GM18873 (cell line): ENCODE data around the gene AHI1.
A peak's percentile ranks its signal among the peaks of the same experiment; 100 is the strongest.

Experiments used
- ATAC-seq: cut with Tn5 transposase; IDR thresholded peaks from one replicate; pipeline ENCODE4 v1.9.1; 2021; ENCODE audit warnings: mild to moderate bottlenecking, moderate library complexity, moderate number of reproducible peaks; ENCODE audit not compliant: unreplicated experiment, low FRiP score

The AHI1 gene

DNA sequence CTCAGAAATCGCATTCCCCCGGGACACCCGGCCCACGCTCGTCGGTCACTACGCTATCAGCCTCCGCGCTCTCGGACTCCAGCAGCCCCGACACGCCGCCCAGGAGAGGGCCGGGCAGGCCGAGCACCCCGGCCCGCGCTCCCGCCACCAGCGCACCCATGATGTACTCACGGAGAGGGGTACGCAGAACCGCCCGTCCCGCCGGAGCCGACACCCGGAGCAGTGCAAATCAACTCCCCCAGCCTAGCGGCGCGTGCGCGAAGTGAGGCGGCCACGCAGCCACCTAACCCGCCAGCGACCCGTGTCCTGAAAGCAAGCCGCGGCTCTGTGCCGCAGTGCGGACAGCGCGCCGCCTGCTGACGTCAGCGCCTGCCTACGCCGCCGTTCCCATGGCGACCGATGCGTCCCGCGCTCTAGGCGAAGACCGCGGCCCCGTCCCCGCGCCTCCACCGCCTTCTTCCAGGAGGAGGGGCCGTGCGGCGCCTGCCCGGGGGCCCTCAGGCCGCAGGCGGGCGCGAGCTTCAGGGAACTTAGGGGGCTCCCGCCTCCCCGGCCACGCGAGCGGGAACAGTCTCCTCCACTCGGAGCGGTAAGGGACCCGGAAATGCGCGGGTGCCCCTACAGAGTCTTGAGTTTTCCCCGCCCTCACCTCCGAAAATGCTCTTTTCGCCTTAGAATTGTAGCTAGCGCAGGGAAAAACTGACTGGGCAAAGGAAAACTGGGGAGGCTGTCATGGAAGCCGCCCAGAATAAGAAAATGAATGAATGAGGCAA is at the start of gene AHI1:
Gene AHI1, minus strand, starts transcription at position 329 of the 773 bp plus-strand sequence. CDS start 5,503 bp downstream, outside the sequence.
- peak; percentile 91 for ATAC-seq

DNA sequence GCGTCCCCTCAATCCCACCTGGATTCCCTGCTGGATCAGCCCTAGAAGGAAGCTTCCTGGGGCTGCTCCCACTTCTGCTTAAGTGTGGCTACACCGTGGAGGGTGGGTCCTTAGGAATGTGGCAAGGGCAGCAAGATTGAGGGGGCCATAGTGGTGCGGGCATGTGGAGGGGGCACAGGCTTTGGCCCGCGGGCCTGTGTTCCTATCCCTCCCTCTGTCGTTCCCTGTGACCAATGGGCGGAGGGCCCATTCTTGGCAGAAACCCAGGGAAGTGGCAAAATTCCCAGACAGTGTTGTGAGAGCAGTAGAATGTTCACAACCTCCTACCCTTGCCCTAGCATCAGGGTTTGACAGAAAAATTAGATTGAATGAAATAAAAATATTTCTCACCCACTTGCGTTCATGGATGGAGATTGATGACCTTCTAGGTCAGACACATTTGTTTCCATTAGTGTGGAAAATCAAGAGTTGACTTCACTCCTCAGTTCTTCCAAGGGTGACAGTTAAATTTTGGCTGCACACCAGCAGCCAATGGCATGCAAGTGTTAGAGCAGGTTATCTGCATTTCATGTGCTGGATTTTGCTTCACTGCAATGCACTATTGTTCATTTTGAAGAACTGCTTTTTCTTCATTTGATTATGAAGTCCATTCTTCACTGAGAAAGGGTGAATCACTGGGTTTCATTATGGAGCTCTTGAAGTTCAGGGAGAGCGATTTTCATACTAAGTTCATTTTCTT is 49.3 kb upstream of the AHI1 start:
- no peak for ATAC-seq

DNA sequence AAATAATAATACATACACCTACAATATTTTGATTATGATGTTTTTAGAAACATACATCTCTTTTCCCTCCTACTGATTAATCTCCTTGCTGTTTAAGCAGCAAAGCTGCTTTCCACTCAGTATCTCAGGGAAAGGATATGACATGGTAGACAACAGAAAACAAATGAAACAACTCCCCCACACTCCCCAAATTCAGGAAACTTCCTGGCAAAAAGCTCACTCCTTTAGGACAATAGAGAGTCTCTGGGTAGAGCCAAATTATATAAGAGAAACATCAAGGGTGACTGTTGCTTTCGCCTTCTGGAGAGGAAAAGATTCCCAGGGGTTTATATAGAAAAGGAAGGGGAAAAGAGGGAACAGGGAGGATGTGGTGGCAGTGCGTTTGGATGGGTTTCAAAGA is 48.7 kb upstream of the AHI1 start:
- ATAC-seq = no peak

DNA sequence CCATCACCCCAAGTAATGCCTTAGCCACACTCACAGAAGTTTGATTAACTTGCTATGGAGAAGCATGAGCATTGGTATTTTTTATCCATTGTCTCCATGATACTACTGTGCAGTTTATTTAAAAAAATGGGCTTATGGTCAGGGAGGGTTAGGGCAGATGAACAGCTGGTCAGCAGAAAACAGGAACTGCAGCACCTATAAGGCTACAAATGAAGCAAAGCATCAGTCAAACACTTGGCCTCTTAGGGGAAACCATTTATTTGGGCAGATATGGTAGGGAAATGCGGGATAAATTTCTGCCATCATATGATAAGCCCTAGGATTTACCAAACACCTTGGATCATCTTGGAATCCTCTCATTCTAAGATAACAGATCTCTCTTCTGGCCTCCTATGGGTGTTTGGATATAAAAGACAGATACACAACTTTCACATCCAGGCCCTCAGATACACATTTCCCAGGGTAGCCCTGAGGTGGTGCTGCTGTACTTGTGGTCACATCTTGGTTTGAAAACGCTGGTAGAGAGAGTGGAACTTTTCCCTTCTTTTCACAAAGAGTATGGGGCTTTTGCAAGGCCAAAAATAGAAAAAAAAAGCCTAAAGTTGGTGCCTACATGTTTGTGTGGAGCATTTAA is 42.8 kb upstream of the AHI1 start:
- no peak for ATAC-seq

DNA sequence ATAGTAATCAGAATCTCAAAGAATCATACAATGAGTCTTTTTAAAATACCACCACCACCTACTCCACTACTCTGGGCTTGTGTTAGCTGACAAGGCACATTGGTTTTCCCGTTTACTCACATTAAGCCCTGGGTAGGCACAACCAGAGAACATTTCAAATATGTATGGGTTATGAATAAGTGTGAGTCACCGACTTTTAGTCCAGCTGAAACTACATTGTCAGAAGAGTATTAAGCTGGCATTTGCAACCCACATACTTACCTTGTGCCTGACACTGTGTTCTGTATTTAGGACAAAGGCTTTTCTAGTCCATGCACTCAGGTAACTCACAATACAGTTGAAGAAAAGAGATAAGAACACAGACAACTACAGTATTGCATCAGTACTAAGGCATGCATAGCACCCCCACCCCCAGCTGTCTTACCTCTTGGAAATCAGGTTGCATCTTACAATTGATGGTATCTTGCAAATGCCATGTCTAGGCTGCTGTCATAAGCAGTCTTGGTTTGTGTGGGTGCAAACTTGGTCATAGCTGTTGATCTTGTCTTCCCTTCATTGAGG is 40.3 kb upstream of the AHI1 start:
- no peak for ATAC-seq

DNA sequence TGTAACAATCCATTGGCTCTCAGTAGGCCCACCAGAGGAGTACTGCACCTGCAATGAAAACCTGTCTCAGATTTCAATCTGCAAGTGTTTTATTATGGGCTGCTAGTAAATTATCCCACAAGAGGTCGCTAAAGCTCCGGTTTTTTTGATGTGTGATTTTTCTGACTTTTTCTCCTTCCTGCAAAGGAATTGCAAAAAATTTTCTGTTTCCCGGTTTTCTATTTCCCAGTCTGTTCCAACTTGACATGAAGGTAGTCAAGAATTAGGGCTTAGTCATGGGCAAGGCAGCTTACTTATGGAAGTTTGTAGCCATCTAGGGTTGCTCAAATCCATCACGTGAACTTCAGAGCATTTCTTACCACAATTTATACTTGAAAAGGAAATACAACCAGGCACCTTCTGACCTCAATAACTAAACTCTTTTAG is 38.5 kb upstream of the AHI1 start:
- no peak for ATAC-seq

DNA sequence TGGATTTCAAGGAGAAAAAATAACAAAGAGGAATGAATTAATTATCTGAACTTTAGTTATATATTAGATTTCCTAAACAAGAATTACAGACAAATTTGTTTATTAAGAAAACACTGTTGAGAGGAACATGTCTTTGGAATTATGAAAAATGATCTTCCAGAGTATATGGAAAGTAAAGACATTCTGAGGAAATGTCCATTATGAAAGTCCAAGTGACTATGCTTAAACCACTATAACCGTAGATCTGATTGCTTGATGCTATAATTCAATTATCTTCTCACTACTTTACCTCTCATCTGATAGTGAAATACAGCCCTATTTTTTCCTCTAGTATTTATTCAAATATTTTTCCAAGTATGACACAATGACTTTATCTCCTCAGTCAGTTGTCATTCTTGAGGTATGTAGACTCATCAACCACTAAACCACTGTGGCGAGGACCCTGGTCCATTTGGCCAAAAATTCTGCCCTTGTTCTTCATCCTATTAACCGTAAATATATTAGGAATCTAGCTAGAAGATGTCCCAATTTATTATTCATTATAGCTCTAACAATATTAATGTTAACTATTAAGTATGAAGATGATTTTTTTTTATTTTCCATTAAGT is 37.3 kb upstream of the AHI1 start:
- no peak for ATAC-seq

DNA sequence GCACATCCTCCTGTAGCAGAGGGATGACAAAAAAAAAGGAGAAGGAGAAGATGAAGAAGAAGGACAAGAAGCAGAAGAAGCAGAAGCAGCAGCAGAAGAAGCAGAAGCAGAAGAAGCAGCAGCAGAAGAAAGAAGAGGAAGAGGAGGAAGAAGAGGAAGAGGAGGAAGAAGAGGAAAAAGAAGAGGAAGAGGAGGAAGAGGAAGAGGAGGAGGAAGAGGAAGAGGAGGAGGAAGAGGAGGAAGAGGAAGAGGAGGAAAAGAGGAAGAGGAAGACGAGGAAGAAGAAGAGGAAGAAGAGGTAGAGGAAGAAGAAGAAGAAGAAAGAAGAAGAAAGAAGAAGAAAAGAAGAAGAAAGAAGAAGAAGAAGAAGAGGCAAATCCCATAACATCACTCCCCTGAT is 35.0 kb upstream of the AHI1 start:
- no peak for ATAC-seq

DNA sequence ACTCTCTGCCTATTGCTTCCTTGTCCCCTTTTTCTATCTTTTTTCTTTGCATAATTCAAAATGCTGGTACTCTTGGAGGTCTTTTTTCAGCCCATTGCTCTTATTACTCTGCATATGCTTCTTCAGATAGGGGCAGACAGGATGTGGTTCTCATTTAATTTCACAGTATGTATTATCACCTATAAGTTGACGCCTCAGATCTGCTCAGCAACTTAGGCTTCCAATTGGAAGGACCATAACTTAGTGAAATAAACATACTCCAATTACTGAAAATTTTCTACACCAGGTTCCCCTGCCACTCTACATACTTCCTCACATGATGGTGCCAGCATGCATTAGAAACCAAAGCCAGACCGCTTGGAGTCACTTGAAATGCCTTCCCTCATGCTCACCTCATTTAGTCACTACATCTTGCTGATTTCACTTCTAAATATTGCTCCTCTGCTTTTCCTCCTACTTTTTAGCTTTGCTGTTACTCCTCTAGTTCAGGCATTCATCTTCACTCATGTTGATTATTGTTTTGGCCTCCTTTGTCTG is 34.5 kb upstream of the AHI1 start:
- no peak for ATAC-seq

DNA sequence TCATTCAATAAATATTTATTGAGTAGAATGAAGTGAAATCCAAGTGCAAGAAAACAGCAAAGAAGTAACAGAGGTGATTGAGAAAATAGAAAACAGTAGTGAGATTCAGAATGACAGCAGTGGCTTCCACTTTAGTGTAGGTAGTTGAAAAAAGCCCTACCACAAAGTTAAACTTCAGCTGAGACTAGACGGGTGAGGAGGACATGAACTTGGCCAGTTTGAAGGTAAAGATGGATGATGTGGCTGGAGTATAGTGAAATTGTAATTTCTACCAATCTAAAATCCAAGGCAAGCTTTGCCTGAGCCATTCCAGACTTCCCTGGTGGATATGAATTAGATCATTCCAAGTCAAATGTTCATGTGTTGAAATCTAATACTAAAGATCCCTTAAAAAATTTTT is 32.6 kb upstream of the AHI1 start:
- ATAC-seq = no peak

DNA sequence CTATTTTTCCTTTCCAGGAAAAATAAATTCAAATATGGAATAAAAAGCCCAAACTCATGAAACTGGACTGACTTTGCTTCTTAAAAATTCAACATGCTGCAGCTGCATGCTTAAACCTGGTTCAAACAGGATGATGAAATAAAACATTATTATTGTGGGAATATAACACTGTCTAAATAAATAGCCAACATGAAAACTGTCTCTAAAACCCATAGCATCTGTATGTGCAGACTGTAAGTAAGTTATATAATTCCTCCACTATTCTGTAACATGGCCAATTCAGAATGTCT is 30.4 kb upstream of the AHI1 start:
- no peak for ATAC-seq

DNA sequence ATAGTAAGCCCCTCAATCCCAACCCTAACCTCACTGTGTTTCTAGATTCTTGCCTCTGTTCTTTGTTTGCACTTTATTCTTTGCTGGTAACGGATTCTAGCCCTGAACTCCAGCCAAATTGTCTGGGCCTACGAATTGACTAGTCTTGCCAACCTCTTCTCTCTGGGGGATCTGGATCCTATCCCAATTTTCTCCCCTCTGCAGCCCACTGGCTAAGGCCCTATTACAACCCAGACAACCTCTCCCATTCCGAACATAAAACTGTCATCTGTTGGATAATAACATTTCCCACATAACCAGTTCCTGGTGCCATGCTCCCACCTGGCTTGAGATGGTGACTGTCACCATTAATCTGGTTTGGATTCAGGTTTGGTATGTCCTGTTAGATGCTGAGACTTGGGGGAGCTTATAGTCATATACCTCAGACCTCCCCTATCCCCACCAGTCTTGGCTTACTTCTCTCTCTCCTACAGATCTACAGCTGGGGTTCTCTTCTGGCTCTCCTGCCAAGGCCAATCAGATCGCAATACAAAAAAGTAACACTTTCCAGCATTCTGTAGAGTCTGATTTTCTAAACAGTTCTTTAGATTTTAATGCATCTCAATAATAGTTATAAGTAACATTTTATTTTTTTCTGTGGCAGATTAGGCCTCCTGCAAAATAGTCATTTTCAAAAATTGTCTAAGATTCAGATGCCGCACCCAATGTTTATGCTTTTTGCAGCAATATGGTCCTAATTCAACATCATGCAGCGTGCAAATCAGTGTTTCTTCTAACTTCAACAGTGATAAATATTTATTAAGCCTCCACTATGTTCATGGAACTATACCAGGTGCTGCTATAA is 29.8 kb upstream of the AHI1 start:
- no peak for ATAC-seq

DNA sequence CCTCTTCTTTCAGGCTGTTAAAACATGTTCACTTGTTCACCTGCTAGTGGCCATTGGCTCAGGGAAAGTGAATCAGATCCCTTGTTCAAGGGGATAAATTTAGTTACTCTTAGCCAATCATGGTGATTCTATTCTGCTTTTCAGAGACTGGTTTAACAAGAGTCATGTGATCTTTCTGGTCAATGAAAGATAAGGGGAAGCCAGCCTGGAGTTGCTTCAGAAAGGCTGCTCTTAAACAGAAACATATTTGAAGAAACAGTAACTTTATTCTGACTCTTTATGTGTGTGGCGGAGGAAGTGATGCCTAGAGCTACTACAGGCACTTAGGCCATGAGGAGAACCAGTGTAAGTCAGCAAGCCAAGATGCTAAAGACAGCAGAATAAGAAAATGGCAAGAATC is 28.1 kb upstream of the AHI1 start:
- no peak for ATAC-seq

DNA sequence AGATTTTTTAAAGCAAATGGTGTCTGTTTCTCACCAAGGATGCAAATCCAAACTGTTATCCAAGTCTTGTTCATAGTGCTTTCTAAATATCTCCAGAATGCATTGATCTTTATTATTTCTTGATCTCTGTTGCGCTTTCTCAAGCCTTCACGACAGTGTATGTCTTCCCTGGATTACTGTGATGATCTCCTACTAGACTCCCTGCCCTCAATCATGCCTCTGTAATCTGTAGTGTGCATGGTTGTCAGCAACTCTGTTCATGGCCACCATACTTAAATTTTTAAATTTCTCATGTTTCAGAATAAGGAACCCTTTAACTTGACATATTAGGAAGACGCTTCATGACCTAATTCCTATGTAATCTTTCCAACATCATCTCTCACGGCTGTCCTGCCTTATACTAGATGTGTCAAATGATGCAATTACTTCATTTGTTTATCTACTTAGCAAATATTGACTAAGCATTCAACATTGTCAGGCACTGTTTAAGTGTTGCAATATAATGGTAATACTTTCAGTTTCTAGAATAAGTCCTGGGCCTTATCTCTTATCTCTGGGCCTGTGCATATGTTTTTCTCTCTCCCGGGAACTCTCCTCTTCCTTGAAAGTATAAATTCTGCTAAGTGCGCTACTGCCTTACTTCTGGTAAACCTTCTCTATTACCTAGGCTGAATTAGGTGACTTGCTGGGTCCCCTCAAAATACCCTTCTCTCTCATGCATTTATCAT is 25.6 kb upstream of the AHI1 start:
- ATAC-seq = no peak

DNA sequence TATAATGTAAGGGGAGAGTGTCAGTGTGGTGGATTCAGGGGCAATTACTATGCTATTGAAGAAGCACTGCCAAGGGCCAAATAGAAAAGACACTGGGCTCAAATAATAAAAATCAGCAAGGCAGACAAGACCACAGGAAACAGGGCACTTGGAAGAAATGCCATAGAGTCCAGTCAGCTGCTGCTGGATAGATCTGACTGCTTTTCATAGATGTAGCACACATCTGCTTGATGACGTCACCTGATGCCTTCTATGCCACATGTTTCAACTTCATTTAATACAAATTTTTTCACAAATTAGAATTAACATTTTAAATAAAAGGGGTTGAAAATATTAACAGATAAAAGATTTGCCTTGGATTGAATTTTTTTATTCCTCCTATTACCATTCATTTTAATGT is 23.9 kb upstream of the AHI1 start:
- no peak for ATAC-seq

DNA sequence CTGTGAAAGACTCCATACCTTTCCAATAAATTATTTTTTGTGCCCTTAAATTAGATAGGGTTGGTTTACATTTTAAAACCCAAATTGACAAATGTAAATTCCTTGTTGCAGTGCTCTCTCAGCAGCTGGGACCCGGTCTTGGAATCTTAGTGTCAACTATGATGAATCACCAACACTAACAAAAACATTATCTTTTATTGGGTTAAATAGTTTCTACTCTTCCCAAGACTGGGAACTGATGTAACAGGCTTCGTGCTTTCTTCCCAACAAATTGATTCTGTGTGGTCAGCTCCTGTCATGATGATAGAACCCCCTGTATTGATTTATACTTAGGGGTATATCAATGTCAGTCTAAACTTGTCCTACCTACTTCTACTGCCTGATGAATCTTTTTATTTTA is 23.2 kb upstream of the AHI1 start:
- no peak for ATAC-seq

DNA sequence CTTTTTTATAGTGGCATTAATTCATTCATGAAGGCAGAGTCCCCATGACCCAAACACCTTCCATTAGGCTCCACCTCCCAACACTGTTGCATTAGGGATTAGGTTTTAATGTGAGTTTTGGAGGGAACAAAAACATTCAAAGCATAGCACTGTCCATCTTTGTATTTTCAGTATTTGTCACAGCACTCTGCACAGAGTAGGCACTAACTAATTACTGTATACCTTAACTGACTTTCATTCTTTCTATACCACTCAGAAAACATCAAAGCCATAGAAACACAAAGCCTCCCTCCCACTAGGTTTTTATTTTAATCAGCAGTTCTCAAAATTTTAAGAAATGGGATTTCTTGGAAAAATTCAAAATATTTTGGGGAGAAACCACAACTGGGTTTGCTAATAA is 21.8 kb upstream of the AHI1 start:
- ATAC-seq = no peak

DNA sequence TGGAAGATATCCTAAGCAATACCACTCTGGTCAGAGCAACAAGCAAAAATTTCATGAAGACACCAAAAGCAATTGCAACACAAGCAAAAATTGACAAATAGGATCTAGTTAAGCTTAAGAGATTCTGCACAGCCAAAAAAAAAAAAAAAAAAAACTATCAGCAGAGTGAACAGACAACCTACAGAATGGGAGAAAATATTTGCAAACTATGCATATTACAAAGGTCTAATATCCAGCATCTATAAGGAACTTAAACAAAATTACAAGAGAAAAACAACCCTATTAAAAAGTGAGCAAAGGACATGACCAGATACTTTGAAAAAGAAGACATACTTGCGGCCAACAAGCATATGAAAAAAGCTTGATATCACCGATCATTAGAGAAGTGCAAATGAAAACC is 20.0 kb upstream of the AHI1 start:
- no peak for ATAC-seq

DNA sequence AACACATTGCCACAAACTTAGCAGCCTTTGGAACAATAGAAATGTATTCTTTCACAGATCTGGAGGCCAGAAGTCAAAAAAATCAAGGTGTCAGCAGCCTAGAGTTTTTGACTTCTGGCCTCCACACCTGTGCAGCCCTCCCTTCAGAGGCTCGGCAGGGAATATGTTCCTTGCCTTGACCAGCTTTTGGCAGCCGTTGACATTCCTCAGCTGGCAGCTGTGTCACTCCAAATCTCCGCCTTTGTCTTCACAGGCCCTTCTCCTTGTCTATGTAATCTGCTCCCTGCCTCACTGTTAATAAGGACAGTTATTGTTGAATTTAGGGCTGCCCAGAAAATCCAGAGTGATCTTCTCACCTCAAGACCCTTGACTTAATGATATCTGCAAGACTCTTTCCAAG is 17.2 kb upstream of the AHI1 start:
- ATAC-seq = no peak
